IMR-90 (cell line): Measurements from ENCODE around the gene PTGDR. TPM values are rescaled to one million over a fixed set of nuclear protein-coding genes. Genes with fewer than 3 reads are reported as not detected.

ENCODE experiments used
- ATAC-seq: fragments of 200-7000 bp; cut with Tn5 transposase; 2 replicates; pipeline ENCODE4 v1.9.1; 2020; ENCODE audit warnings: low read depth, mild to moderate bottlenecking, moderate library complexity
- BruUV-seq: library from RNA; stranded (reverse); fragments of 400-500 nt; replicated peaks from 2 replicates; lab custom pipeline; 2021; lab: Mats Ljungman, UMichigan
- CTCF ChIA-PET: fragments of 300-600 bp; formaldehyde crosslinking; extraction: SDS; loops from one replicate; lab custom pipeline; 2021; ENCODE audit warnings: antibody characterized with exemption; lab: Yijun Ruan, JAX
- POLR2A ChIA-PET: fragments of 300-600 bp; sonication (Branson Sonifier 250); formaldehyde crosslinking; loops from one replicate; lab custom pipeline; 2022; ENCODE audit warnings: antibody characterized with exemption; ENCODE audit not compliant: unreplicated experiment; lab: Charles Lee
- DNase-seq: peaks from one replicate; pipeline ENCODE4 v3.0.0; 2013
- H2AFZ ChIP-seq: replicated peaks from 2 replicates; pipeline ENCODE3; 2013; ENCODE audit warnings: low read length, mild to moderate bottlenecking; ENCODE audit not compliant: poor library complexity
- H2AK5ac ChIP-seq: 2 replicates; pipeline ENCODE4 v1.6.1; 2013; ENCODE audit warnings: low read depth, low read length, inconsistent platforms
- H2AK9ac ChIP-seq: replicated peaks from 2 replicates; pipeline ENCODE3; 2013; ENCODE audit warnings: mild to moderate bottlenecking, low read depth, low read length, moderate library complexity; ENCODE audit not compliant: poor library complexity
- H2BK120ac ChIP-seq: 2 replicates; pipeline ENCODE4 v1.6.1; 2013; ENCODE audit warnings: low read depth, low read length, inconsistent platforms
- H2BK15ac ChIP-seq: 3 replicates; pipeline ENCODE4 v1.6.1; 2013; ENCODE audit warnings: low read depth, low read length, inconsistent platforms
- H2BK20ac ChIP-seq: 2 replicates; pipeline ENCODE4 v1.6.1; 2013; ENCODE audit warnings: low read depth, mild to moderate bottlenecking, inconsistent platforms, low read length, moderate library complexity
- H2BK5ac ChIP-seq: 2 replicates; pipeline ENCODE4 v1.6.1; 2013; ENCODE audit warnings: mild to moderate bottlenecking, low read depth, low read length, inconsistent platforms; ENCODE audit not compliant: poor library complexity, severe bottlenecking
- H3K14ac ChIP-seq: replicated peaks from 2 replicates; pipeline ENCODE4 v1.6.1; 2013; ENCODE audit warnings: low read depth, low read length, inconsistent platforms
- H3K18ac ChIP-seq: 2 replicates; pipeline ENCODE4 v1.6.1; 2013; ENCODE audit warnings: low read depth, low read length, control low read depth
- H3K23ac ChIP-seq: 2 replicates; pipeline ENCODE4 v1.6.1; 2013; ENCODE audit warnings: low read depth, low read length, inconsistent platforms
- H3K27ac ChIP-seq: 2 replicates; pipeline ENCODE4 v1.5.1; 2013; ENCODE audit warnings: mild to moderate bottlenecking, control low read depth, low read length; ENCODE audit not compliant: insufficient read depth
- H3K27me3 ChIP-seq: 2 replicates; pipeline ENCODE4 v1.6.1; 2013; ENCODE audit warnings: low read length; ENCODE audit not compliant: control insufficient read depth, insufficient read depth
- H3K36me3 ChIP-seq: 2 replicates; pipeline ENCODE4 v1.6.1; 2013; ENCODE audit warnings: low read length, mixed read lengths; ENCODE audit not compliant: control insufficient read depth, insufficient read depth
- H3K4ac ChIP-seq: 2 replicates; pipeline ENCODE4 v1.6.1; 2013; ENCODE audit warnings: low read depth, low read length, inconsistent platforms
- H3K4me1 ChIP-seq: 2 replicates; pipeline ENCODE4 v1.6.1; 2013; ENCODE audit warnings: low read length, mixed read lengths; ENCODE audit not compliant: control insufficient read depth, insufficient read depth
- H3K4me2 ChIP-seq: 2 replicates; pipeline ENCODE4 v1.6.1; 2013; ENCODE audit warnings: low read depth, mild to moderate bottlenecking, control low read depth, low read length, moderate library complexity
- H3K4me3 ChIP-seq: 2 replicates; pipeline ENCODE4 v1.5.1; 2013; ENCODE audit warnings: low read depth, mild to moderate bottlenecking, control low read depth, low read length, moderate library complexity; ENCODE audit not compliant: insufficient read depth
- H3K56ac ChIP-seq: 2 replicates; pipeline ENCODE4 v1.6.1; 2013; ENCODE audit warnings: low read length, inconsistent platforms; ENCODE audit not compliant: insufficient read depth; ENCODE audit errors: extremely low read depth
- H3K79me1 ChIP-seq, 2 experiments: 2 replicates each; pipeline ENCODE4 v1.6.1; 2013; ENCODE audit warnings: low read length in 2 of 2, inconsistent platforms in 1 of 2, low read depth in 1 of 2
- H3K9ac ChIP-seq: 2 replicates; pipeline ENCODE4 v1.6.1; 2013; ENCODE audit warnings: low read depth, low read length, control low read depth
- H3K9me1 ChIP-seq: 2 replicates; pipeline ENCODE4 v1.6.1; 2013; ENCODE audit warnings: low read length, inconsistent platforms; ENCODE audit not compliant: insufficient read depth
- H3K9me3 ChIP-seq: 2 replicates; pipeline ENCODE4 v1.6.1; 2013; ENCODE audit warnings: low read length; ENCODE audit not compliant: control insufficient read depth, insufficient read depth
- H4K20me1 ChIP-seq: 2 replicates; pipeline ENCODE4 v1.6.1; 2013; ENCODE audit warnings: low read length, inconsistent platforms; ENCODE audit not compliant: insufficient read depth
- H4K5ac ChIP-seq: 2 replicates; pipeline ENCODE4 v1.6.1; 2013; ENCODE audit warnings: mild to moderate bottlenecking, low read depth, low read length, control low read depth
- H4K8ac ChIP-seq, 2 experiments: 2 replicates each; pipeline ENCODE4 v1.6.1; 2013; ENCODE audit warnings: low read depth in 2 of 2, low read length in 2 of 2, control low read depth in 1 of 2, inconsistent platforms in 1 of 2
- H4K91ac ChIP-seq: 2 replicates; pipeline ENCODE4 v1.6.1; 2013; ENCODE audit warnings: low read depth, low read length, inconsistent platforms; ENCODE audit not compliant: insufficient read depth
- BHLHE40 ChIP-seq: fragments of 150-350 bp; IDR thresholded peaks from 2 replicates; pipeline ENCODE4 v1.6.1; 2016; ENCODE audit warnings: mild to moderate bottlenecking, low read depth, low read length
- CEBPB ChIP-seq: IDR thresholded peaks from 2 replicates; pipeline ENCODE4 v1.6.1; 2012; ENCODE audit warnings: low read depth, low read length, improper control_type of control experiment
- CHD1 ChIP-seq: IDR thresholded peaks from 2 replicates; pipeline ENCODE4 v1.6.1; 2012; ENCODE audit warnings: low read depth, low read length, improper control_type of control experiment
- FOS ChIP-seq: fragments of 150-350 bp; IDR thresholded peaks from 2 replicates; pipeline ENCODE4 v1.6.1; 2016; ENCODE audit warnings: low read depth, low read length
- MAFK ChIP-seq: IDR thresholded peaks from 2 replicates; pipeline ENCODE4 v1.6.1; 2012; ENCODE audit warnings: low read depth, low read length, improper control_type of control experiment
- MXI1 ChIP-seq: IDR thresholded peaks from 2 replicates; pipeline ENCODE4 v1.6.1; 2012; ENCODE audit warnings: low read depth, mild to moderate bottlenecking, low read length, moderate library complexity, borderline replicate concordance
- NFE2L2 ChIP-seq: fragments of 150-350 bp; IDR thresholded peaks from 2 replicates; pipeline ENCODE4 v1.6.1; 2016; ENCODE audit warnings: low read depth, mild to moderate bottlenecking, low read length
- POLR2A ChIP-seq: IDR thresholded peaks from 2 replicates; pipeline ENCODE4 v1.6.1; 2012; ENCODE audit warnings: mild to moderate bottlenecking, low read depth, low read length
- RCOR1 ChIP-seq: IDR thresholded peaks from 2 replicates; pipeline ENCODE4 v1.6.1; 2012; ENCODE audit warnings: mild to moderate bottlenecking, low read length, improper control_type of control experiment; ENCODE audit not compliant: insufficient replicate concordance
- RFX5 ChIP-seq: IDR thresholded peaks from 2 replicates; pipeline ENCODE4 v1.8.0; 2012; ENCODE audit warnings: low read depth, mild to moderate bottlenecking, low read length, moderate library complexity
- USF2 ChIP-seq: fragments of 150-350 bp; IDR thresholded peaks from 2 replicates; pipeline ENCODE4 v1.6.1; 2017; ENCODE audit warnings: mild to moderate bottlenecking, antibody characterized with exemption, low read length, low read depth
- WGBS, 2 experiments: methylation state at CpG; one replicate each; pipeline versions ENCODE4 v1.1.5 to v1.1.7; 2013; ENCODE audit warnings: missing lambda C conversion rate in 2 of 2; ENCODE audit not compliant: insufficient read length in 1 of 2; ENCODE audit errors: extremely low coverage in 2 of 2; 5-methylcytosine and 5-hydroxymethylcytosine counted together
- dilution Hi-C: fragments of 300-500 bp; cut with HindIII; formaldehyde crosslinking; loops from one replicate; pipeline ENCODE4 v1.14.3; 2018; ENCODE audit warnings: low sequenced_read_pairs; ENCODE audit not compliant: unreplicated experiment
- in situ Hi-C: fragments of 300-500 bp; cut with MboI; formaldehyde crosslinking; loops from 3 replicates; pipeline ENCODE4 v1.14.3; 2019; ENCODE audit warnings: low sequenced_read_pairs, inconsistent platforms, mixed read lengths
- intact Hi-C: fragments of 100-400 bp; cut with micrococcal nuclease; formaldehyde crosslinking; loops from 2 replicates; pipeline ENCODE4 v1.10.0; 2022
- polyA plus RNA-seq, 3 experiments: library from polyadenylated mRNA; depleted of rRNA; stranded (reverse); fragments of >200 nt; gene quantifications; 2 replicates each; pipeline ENCODE4 v1.2.3, GENCODE V29; 2012; ENCODE audit warnings: low replicate concordance in 1 of 3
- total RNA-seq: library from RNA; depleted of rRNA; stranded (reverse); fragments of >200 nt; gene quantifications from 2 replicates; pipeline ENCODE4 v1.2.3, GENCODE V29; 2012

The PTGDR gene
- total and polyA plus RNA-seq, 2 of the 4 experiments (the other 2 are of a cell fraction), result not detected

DNA sequence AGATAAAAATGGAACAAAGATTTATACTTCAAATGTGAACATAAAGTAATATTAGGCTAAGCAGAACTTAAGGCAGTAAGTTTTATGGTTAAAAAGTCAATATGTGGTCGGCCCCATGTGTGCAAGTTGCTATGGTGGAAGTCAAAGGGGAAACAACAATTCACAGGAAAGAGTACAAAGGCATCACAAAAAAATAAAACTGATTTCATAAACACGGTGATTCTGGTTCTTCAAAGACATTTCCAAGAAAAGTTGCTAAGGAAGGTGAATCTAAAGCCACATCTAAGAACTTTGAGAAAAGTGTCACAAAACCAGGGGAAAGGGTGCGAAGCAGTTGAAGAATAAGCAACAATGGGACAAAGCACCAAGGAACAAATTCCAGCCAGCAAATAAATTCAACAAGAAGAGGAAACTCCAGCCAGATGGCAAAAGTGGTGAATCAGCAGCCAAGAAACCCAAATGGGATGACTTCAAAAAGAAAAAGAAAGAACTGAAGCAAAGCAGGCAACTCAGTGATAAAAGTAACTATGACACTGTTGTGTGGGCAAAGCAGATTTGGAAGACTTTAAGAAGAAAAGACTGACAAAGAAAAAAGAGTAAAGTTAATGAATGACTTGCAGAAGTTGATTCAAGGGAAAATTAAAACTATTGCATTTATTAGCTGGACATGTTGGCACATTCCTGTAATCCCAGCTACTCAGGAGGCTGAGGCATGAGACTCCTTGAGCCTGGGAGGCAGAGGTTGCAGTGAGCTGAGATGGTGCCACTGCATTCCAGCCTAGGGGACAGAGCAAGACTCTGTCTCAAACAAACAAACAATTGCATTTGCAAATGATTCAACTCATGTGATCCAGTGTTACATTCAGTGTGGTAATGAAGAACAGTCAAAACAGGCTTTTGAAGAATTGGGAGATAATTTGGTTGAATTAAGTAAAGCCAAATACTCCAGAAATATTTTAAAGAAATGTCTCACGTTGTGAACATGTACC is 19.5 kb downstream of the PTGDR start:
- no peaks in the 10 kb centered on the region for H3K9me1 ChIP-seq
- dilution Hi-C loops, result no loop called here
- no TSS peak for BruUV-seq
- no peak overlapping the region for H3K18ac ChIP-seq
- in situ Hi-C loops, result no loop called here
- intact Hi-C loops, result no loop called here
- no peak overlapping the region for H2AK9ac ChIP-seq
- ChIA-PET POLR2A (no interaction called here), CTCF (interaction anchor here (0.6 to 0.7 kb wide), 3 partner anchors 11 to 292 kb away, joined by 3 to 5 read pairs (median 4); no protein-coding TSS in a partner anchor)
- H3K36me3 ChIP-seq, result no peaks in the 10 kb centered on the region
- no peak overlapping the region for H2AK5ac ChIP-seq
- H3K4me1 ChIP-seq, result peaks cover 2% of the 10 kb centered on the region
- H4K8ac ChIP-seq, result no peak overlapping the region
- no CpG with 5 or more reads among the region's 4 CpGs for WGBS, 2 experiments
- H3K9ac ChIP-seq, result no peak overlapping the region
- TF ChIP-seq USF2 (no peak), MAFK (no peak), POLR2A (no peak), FOS (no peak), RFX5 (no peak), BHLHE40 (no peak), MXI1 (no peak), CEBPB (no peak), CHD1 (no peak), RCOR1 (no peak), NFE2L2 (no peak)
- no peak overlapping the region for H3K14ac ChIP-seq
- no peak overlapping the region for H2BK120ac ChIP-seq
- H2AFZ ChIP-seq, result no peak overlapping the region
- no peaks in the 10 kb centered on the region for H3K79me1 ChIP-seq
- ATAC-seq, result peak; percentile 64
- H3K4me3 ChIP-seq, result no peak overlapping the region
- H3K4me2 ChIP-seq, result no peak overlapping the region
- no peak overlapping the region for H3K4ac ChIP-seq
- no peaks in the 10 kb centered on the region for H4K20me1 ChIP-seq
- H3K56ac ChIP-seq, result no peak overlapping the region
- H3K23ac ChIP-seq, result no peak overlapping the region
- no peak overlapping the region for H3K27ac ChIP-seq
- H4K5ac ChIP-seq, result no peak overlapping the region
- H2BK15ac ChIP-seq, result no peak overlapping the region
- H2BK20ac ChIP-seq, result no peak overlapping the region
- peak; percentile 21 for DNase-seq
- H2BK5ac ChIP-seq, result no peak overlapping the region
- no peaks in the 10 kb centered on the region for H3K9me3 ChIP-seq
- H3K27me3 ChIP-seq, result 0 out of 2 replicates have a peak, but pooled peaks cover 2% of the 10 kb centered on the region
- no peak overlapping the region for H4K91ac ChIP-seq
